Measurements from ENCODE around the gene AP5S1. TPM values are rescaled to one million over a fixed set of nuclear protein-coding genes. Genes with fewer than 3 reads are reported as not detected.
"Not testable (repeated sequence)": the region's sequence is repeated elsewhere in the genome, so short reads cannot be mapped to it uniquely, and the experiment has no call there.

Gene AP5S1
- total and polyA plus RNA-seq, 2 of the 4 experiments (the other 2 are of a cell fraction) = 10.1 to 11.7 TPM

GRCh38 chr20:3788685-3789155 lies 31.6 kb upstream of the AP5S1 start (continued):
- no peak for TF ChIP-seq BHLHE40 (IDR thresholded peaks at IDR 0.05; ENCODE audit: low read depth, low read length)
- TF ChIP-seq CHD1 (IDR thresholded peaks at IDR 0.05; ENCODE audit: low read depth, low read length) = no peak

DNA sequence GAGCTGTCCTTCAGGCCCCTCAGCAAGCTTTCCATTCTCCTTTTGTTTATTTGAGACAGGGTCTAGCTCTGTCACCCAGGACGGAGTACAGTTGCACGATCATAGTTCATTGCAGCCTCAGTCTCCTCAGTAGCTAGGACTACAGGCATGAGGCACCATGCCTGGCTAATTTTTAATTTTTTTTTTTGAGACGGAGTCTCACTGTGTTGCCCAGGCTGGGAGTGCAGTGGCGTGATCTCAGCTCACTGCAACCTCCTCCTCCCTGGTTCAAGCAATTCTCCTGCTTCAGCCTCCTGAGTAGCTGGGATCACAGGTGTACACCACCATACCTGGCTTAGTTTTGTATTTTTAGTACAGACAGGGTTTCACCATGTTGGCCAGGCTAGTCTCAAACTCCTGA lies 31.1 kb upstream of the AP5S1 start:
- dilution Hi-C loops (cut with HindIII; ENCODE audit: low sequenced_read_pairs, unreplicated experiment); ATAC-seq (ENCODE audit: low read depth); H3K23ac ChIP-seq (ENCODE audit: low read depth, low read length); H3K14ac ChIP-seq (replicated peaks; ENCODE audit: low read depth, low read length); H3K4ac ChIP-seq (ENCODE audit: low read depth, low read length); H2BK15ac ChIP-seq (ENCODE audit: low read depth, low read length); H3K4me3 ChIP-seq (ENCODE audit: insufficient read depth, low read depth, low read length); H2AK5ac ChIP-seq (ENCODE audit: low read depth, low read length); H2AK9ac ChIP-seq (replicated peaks; ENCODE audit: low read depth, low read length, poor library complexity); H4K91ac ChIP-seq (ENCODE audit: insufficient read depth, low read depth, low read length); H2BK20ac ChIP-seq (ENCODE audit: low read depth, low read length); H3K18ac ChIP-seq (ENCODE audit: low read depth, low read length); H3K4me2 ChIP-seq (ENCODE audit: low read depth, low read length); H3K56ac ChIP-seq (ENCODE audit: extremely low read depth, insufficient read depth, low read length); H2BK120ac ChIP-seq (ENCODE audit: low read depth, low read length); H3K36me3 ChIP-seq (ENCODE audit: control insufficient read depth, insufficient read depth, low read length); H2AFZ ChIP-seq (replicated peaks; ENCODE audit: low read length, poor library complexity); H3K27me3 ChIP-seq (ENCODE audit: control insufficient read depth, insufficient read depth, low read length); H2BK5ac ChIP-seq (ENCODE audit: low read depth, low read length, poor library complexity, severe bottlenecking); H3K9ac ChIP-seq (ENCODE audit: low read depth, low read length); H3K9me3 ChIP-seq (ENCODE audit: control insufficient read depth, insufficient read depth, low read length); BruUV-seq (replicated peaks); H3K27ac ChIP-seq (ENCODE audit: insufficient read depth, low read length); H4K5ac ChIP-seq (ENCODE audit: low read depth, low read length); DNase-seq: not testable (repeated sequence)
- Histone ChIP-seq H3K79me1 (ENCODE audit: low read depth in 1 of 2, low read length in 2 of 2) (peaks cover 5 to 18% of the 10 kb centered on the region in 2 experiments; a peak in 3 of 4 replicates), H3K9me1 (ENCODE audit: insufficient read depth, low read length) (peaks cover 12% of the 10 kb centered on the region), H3K4me1 (ENCODE audit: control insufficient read depth, insufficient read depth, low read length) (peaks cover 15% of the 10 kb centered on the region), H4K20me1 (ENCODE audit: insufficient read depth, low read length) (peaks cover 19% of the 10 kb centered on the region), H4K8ac (ENCODE audit: low read depth in 2 of 2, low read length in 2 of 2) (0 out of 4 replicates have a peak overlapping the region, but pooled peaks of 1 of the 2 experiments have one; percentile 7)
- WGBS, 2 experiments (ENCODE audit: extremely low coverage in 2 of 2, insufficient read length in 1 of 2) = 81% methylated on average over 2 of the region's 4 CpGs; no CpG with 5 or more reads in 1 of the 2 experiments
- in situ Hi-C loops (cut with MboI; ENCODE audit: low sequenced_read_pairs) = loop anchor here (10.0 kb wide), 1 partner anchor 296 kb away; no protein-coding TSS in a partner anchor
- ChIA-PET CTCF (interaction anchor here (1.4 kb wide), 1 partner anchor 29 kb away, joined by 4 read pairs; no protein-coding TSS in a partner anchor), POLR2A (ENCODE audit: unreplicated experiment) (interaction anchor here (0.7 kb wide), 1 partner anchor 90 kb away, joined by 5 read pairs; no protein-coding TSS in a partner anchor)
- intact Hi-C loops (cut with micrococcal nuclease) = loop anchor here (5.0 kb wide), 1 partner anchor 227 kb away; no protein-coding TSS in a partner anchor

GRCh38 chr20:3794168-3794567 lies 26.2 kb upstream of the AP5S1 start:
- H4K91ac ChIP-seq (ENCODE audit: insufficient read depth, low read depth, low read length); H3K4ac ChIP-seq (ENCODE audit: low read depth, low read length); H4K8ac ChIP-seq (ENCODE audit: low read depth in 2 of 2, low read length in 2 of 2); H3K9me1 ChIP-seq (ENCODE audit: insufficient read depth, low read length); H2AFZ ChIP-seq (replicated peaks; ENCODE audit: low read length, poor library complexity); intact Hi-C loops (cut with micrococcal nuclease); H2AK5ac ChIP-seq (ENCODE audit: low read depth, low read length); H3K9ac ChIP-seq (ENCODE audit: low read depth, low read length); H3K9me3 ChIP-seq (ENCODE audit: control insufficient read depth, insufficient read depth, low read length); H4K5ac ChIP-seq (ENCODE audit: low read depth, low read length); H2BK5ac ChIP-seq (ENCODE audit: low read depth, low read length, poor library complexity, severe bottlenecking); dilution Hi-C loops (cut with HindIII; ENCODE audit: low sequenced_read_pairs, unreplicated experiment); H2BK120ac ChIP-seq (ENCODE audit: low read depth, low read length); ATAC-seq (ENCODE audit: low read depth); H2AK9ac ChIP-seq (replicated peaks; ENCODE audit: low read depth, low read length, poor library complexity); H3K36me3 ChIP-seq (ENCODE audit: control insufficient read depth, insufficient read depth, low read length); H2BK15ac ChIP-seq (ENCODE audit: low read depth, low read length); H3K14ac ChIP-seq (replicated peaks; ENCODE audit: low read depth, low read length); CTCF ChIA-PET; H3K4me2 ChIP-seq (ENCODE audit: low read depth, low read length); H3K18ac ChIP-seq (ENCODE audit: low read depth, low read length); H4K20me1 ChIP-seq (ENCODE audit: insufficient read depth, low read length); H3K27me3 ChIP-seq (ENCODE audit: control insufficient read depth, insufficient read depth, low read length); in situ Hi-C loops (cut with MboI; ENCODE audit: low sequenced_read_pairs); H3K23ac ChIP-seq (ENCODE audit: low read depth, low read length); H2BK20ac ChIP-seq (ENCODE audit: low read depth, low read length); H3K4me3 ChIP-seq (ENCODE audit: insufficient read depth, low read depth, low read length); H3K27ac ChIP-seq (ENCODE audit: insufficient read depth, low read length); H3K56ac ChIP-seq (ENCODE audit: extremely low read depth, insufficient read depth, low read length); POLR2A ChIA-PET (ENCODE audit: unreplicated experiment); BruUV-seq (replicated peaks); DNase-seq: not testable (repeated sequence)
- Histone ChIP-seq H3K4me1 (ENCODE audit: control insufficient read depth, insufficient read depth, low read length) (peaks cover 19% of the 10 kb centered on the region), H3K79me1 (ENCODE audit: low read depth in 1 of 2, low read length in 2 of 2) (peaks cover 26 to 38% of the 10 kb centered on the region in 2 experiments)
- no CpG with 5 or more reads among the region's 3 CpGs for WGBS, 2 experiments (ENCODE audit: extremely low coverage in 2 of 2, insufficient read length in 1 of 2)

All from IMR-90 (cell line).